ENCODE results near the gene TSHR.

DNA sequence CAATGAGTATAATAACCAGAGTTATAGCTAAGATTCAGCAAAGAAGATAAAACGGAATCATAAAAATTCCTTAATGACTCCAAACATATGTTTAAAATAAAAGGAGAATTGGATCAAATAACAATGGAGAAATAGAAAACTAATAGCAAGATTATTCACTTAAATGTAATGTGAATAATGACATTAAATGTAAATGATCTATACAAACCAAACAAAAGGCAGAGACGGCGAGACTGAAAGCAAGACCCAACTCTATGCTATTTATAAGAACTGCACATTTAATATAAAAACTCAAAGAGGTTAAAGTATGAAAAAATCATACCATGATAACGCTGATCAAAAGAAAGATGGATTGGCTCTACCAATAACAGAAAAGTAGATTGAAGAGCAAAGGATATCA lies 3.9 kb upstream of the TSHR start:
- TF ChIP-seq POLR2A (IDR thresholded peaks at IDR 0.05) = no peak
- TF ChIP-seq, protein P1, sequence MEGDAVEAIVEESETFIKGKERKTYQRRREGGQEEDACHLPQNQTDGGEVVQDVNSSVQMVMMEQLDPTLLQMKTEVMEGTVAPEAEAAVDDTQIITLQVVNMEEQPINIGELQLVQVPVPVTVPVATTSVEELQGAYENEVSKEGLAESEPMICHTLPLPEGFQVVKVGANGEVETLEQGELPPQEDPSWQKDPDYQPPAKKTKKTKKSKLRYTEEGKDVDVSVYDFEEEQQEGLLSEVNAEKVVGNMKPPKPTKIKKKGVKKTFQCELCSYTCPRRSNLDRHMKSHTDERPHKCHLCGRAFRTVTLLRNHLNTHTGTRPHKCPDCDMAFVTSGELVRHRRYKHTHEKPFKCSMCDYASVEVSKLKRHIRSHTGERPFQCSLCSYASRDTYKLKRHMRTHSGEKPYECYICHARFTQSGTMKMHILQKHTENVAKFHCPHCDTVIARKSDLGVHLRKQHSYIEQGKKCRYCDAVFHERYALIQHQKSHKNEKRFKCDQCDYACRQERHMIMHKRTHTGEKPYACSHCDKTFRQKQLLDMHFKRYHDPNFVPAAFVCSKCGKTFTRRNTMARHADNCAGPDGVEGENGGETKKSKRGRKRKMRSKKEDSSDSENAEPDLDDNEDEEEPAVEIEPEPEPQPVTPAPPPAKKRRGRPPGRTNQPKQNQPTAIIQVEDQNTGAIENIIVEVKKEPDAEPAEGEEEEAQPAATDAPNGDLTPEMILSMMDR (IDR thresholded peaks at IDR 0.05) = no peak

Data from heart left ventricle (tissue), 13 donors.